Pancreas (tissue), 10 donors: ENCODE data around the gene LPAR3. TPM values are rescaled to one million over a fixed set of nuclear protein-coding genes. Genes with fewer than 3 reads are reported as not detected.

Experiments
- ATAC-seq, 4 donors: fragments of 200-7000 bp; cut with Tn5 transposase; one replicate each; pipeline versions ENCODE4 v1.8.0 to v1.9.1; 2020; ENCODE audit warnings: mild to moderate bottlenecking in 4 of 4, moderate library complexity in 4 of 4
- DNase-seq, 6 donors: peaks; one replicate each; pipeline ENCODE4 v3.0.0-alpha.2; 2020
- FAIRE-seq: peaks from 2 replicates; lab custom pipeline; 2012; peaks lifted over from hg19 to GRCh38; lab: Jason Lieb, UNC
- H3K27ac ChIP-seq, 4 donors: fragments of 200-600 bp; sonication (generic); 1 replicate in 3 of 4; 2 replicates in 1 of 4; pipeline versions ENCODE4 v1.5.0 to v1.8.0; 2020
- H3K27me3 ChIP-seq, 4 donors: fragments of 200-600 bp; one replicate each; pipeline ENCODE4 v1.8.0; 2021
- H3K36me3 ChIP-seq, 3 donors: fragments of 200-600 bp; sonication (generic) in 1 of 3; one replicate each; pipeline versions ENCODE4 v1.5.0 to v1.8.0; 2020 to 2021
- H3K4me1 ChIP-seq, 3 donors: fragments of 200-600 bp; one replicate each; pipeline ENCODE4 v1.8.0; 2021
- H3K4me3 ChIP-seq, 4 donors: fragments of 200-600 bp; sonication (generic) in 2 of 4; one replicate each; pipeline versions ENCODE4 v1.5.0 to v1.8.0; 2020 to 2021
- H3K9me3 ChIP-seq, 4 donors: fragments of 200-600 bp; one replicate each; pipeline ENCODE4 v1.8.0; 2021
- WGBS, 2 donors: extraction: QIAGEN DNeasy Blood & Tissue Kit; methylation state at CpG; one replicate each; pipeline ENCODE4 v1.1.7; 2013; 5-methylcytosine and 5-hydroxymethylcytosine counted together
- intact Hi-C, 3 donors: fragments of 100-400 bp; cut with DNase I; formaldehyde crosslinking; loops; one replicate each; pipeline versions ENCODE4 v1.11.1 to v1.14.2; 2022
- polyA plus RNA-seq, 2 donors: library from polyadenylated mRNA; stranded (reverse); fragments of 200-250 nt; gene quantifications; one replicate each; pipeline ENCODE4 v1.2.3, GENCODE V29; 2013
- total RNA-seq, 6 donors: library from RNA; stranded (reverse); fragmentation: NEBNext Ultra II Directional in 4 of 6; extraction: Animal tissue kit (Norgen Biotek cat#: 25700) in 4 of 6; gene quantifications; one replicate each; pipeline versions ENCODE4 v1.2.1 to v1.2.4, GENCODE V29; 2021 to 2023
- TF ChIP-seq, protein P1 (sequence below), 4 donors: fragments of 200-600 bp; sonication (generic) in 3 of 4; IDR thresholded peaks; one replicate each; pipeline versions ENCODE4 v1.5.0 to v1.8.0; 2021; ENCODE audit warnings: antibody characterized with exemption in 4 of 4
- donor health status: healthy with polysubstance abuse.
- donor health status: DM: no; HTN: no; CAD: no; lungs with moderate emphysema.
- donor health status: DM: no; HTN: no; CAD: no.
- donor health status: control.
- donor health status: control.
- donor health status: Bipolar disorder and iron deficiency.
- donor health status: DM: yes; HTN: yes; CAD: no.
- donor health status: DM: no; HTN: no; CAD: no.
- donor health status: DM: no; HTN: no; CAD: no.
- donor health status: DM: yes; HTN: yes; CAD: no.

The LPAR3 gene
- total and polyA plus RNA-seq, 8 donors = 1.4 to 19.5 (median 11.1) TPM

DNA sequence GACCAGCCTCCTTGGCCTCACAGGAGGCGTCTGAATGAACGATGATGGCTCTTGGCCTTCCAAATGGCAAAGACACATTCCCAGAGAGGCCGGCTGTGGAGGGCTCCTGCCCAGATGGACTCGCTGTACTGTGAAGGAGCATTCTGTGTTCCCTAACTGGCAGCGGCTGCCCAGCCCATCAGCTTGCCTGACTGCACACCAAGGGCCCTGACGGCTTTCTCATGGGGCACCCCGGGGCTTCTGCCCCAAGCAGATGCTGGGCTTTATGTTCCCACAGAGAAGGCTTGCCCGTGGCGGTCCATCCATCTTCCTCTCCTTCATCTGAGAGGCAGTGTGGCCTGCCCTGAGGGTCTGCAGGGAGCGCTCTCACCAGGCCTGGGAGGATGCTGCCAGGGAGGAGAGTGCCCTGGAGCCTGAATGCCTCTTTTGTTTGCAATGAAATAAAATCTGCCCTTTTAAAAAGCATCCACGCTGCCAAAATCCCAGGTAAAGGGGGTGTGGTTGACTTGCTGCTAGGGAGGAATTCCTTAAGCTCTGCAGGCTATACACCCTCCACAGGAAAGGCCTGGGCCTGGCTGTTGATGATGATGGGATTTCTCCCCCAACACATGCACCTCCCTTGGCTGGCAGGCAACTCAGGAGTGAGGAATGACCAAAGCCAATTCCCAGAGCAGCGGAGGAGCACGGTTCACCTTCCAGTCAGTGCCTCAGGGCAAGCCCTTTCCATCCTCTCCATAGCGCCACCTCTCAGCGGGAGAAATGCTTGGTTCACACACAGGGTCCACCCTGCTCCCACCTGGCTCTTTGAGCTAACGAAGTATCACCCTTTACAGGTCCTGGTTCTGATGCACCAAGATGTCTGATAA lies 118.1 kb downstream of the LPAR3 start:
- intact Hi-C loops = loop anchor here in 1 of 3 donors (10.0 kb wide), 1 partner anchor 170 kb away; no protein-coding TSS in a partner anchor
- peaks cover 0 to 6% (median 0%) of the 10 kb centered on the region in 3 donors for H3K4me1 ChIP-seq
- DNase-seq (peak in 1 of 6 donors; percentile 66), FAIRE-seq (no peak), ATAC-seq (no peak)
- no peaks in the 10 kb centered on the region for H3K9me3 ChIP-seq
- no peak overlapping the region for H3K27ac ChIP-seq
- H3K4me3 ChIP-seq = no peak overlapping the region
- TF ChIP-seq, protein P1, sequence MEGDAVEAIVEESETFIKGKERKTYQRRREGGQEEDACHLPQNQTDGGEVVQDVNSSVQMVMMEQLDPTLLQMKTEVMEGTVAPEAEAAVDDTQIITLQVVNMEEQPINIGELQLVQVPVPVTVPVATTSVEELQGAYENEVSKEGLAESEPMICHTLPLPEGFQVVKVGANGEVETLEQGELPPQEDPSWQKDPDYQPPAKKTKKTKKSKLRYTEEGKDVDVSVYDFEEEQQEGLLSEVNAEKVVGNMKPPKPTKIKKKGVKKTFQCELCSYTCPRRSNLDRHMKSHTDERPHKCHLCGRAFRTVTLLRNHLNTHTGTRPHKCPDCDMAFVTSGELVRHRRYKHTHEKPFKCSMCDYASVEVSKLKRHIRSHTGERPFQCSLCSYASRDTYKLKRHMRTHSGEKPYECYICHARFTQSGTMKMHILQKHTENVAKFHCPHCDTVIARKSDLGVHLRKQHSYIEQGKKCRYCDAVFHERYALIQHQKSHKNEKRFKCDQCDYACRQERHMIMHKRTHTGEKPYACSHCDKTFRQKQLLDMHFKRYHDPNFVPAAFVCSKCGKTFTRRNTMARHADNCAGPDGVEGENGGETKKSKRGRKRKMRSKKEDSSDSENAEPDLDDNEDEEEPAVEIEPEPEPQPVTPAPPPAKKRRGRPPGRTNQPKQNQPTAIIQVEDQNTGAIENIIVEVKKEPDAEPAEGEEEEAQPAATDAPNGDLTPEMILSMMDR (IDR thresholded peaks at IDR 0.05) = no peak
- H3K36me3 ChIP-seq = no peaks in the 10 kb centered on the region
- WGBS, 2 donors = 87 to 88% methylated on average over 16 of the region's 16 CpGs
- H3K27me3 ChIP-seq = no peaks in the 10 kb centered on the region

DNA sequence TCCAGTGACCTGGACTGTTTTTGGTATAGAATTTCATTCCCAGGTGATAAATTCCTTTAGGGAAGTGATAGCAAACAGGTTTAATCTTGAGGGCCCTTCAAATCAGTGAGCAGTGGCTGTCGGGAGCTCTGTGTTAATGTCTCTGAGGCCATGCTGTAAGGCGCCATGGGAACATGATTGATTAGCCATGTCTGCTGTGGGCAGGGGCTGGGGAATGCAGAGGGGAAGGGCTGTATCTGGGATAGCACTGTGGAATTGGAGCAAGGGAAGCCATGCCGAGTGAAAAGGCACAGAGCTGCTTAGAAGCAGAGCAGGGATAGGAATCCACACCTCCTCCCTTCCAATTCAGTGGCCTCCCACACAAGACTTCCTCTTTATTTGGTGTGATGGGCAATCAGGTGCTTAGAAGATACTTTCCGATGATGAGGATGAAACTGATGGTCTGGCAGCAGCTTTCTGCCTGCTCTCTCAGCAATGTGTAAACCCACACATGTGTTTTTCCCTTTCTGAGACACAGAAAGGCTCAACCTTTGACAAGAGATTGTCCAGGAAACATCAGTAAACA lies 119.0 kb downstream of the LPAR3 start:
- H3K27ac ChIP-seq = no peak overlapping the region
- peak in 1 of 4 donors; percentile 27 for ATAC-seq
- no peaks in the 10 kb centered on the region for H3K36me3 ChIP-seq
- H3K4me1 ChIP-seq = peaks cover 0 to 6% (median 0%) of the 10 kb centered on the region in 3 donors
- no peaks in the 10 kb centered on the region for H3K27me3 ChIP-seq
- intact Hi-C loops = loop anchor here in 1 of 3 donors (10.0 kb wide), 1 partner anchor 171 kb away; no protein-coding TSS in a partner anchor
- DNase-seq = no peak
- no peak for FAIRE-seq
- TF ChIP-seq, protein P1 (IDR thresholded peaks at IDR 0.05) = no peak
- 59 to 69% methylated on average over 4 of the region's 4 CpGs for WGBS, 2 donors
- no peak overlapping the region for H3K4me3 ChIP-seq
- H3K9me3 ChIP-seq = no peaks in the 10 kb centered on the region

DNA sequence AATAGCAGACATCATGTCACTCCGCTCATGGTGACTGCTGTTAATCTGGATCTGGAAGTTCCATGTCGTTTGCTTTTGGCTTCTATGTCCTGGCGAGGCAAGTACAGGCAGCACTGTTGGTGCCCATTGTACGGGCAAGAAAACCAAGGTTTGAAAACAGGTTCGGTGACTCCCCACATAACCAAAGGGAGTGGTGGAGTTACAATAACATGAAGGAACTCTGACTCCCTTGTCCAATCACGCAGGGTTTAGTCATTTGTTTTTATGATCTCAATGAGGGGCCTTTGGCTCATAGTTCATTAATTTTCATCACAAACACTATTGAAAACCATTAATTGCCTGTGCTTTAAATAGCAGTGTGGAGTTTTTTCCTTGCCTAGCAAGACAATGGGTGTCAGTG lies 119.8 kb downstream of the LPAR3 start:
- Histone ChIP-seq H3K36me3 (no peaks in the 10 kb centered on the region), H3K4me3 (no peak overlapping the region), H3K9me3 (no peaks in the 10 kb centered on the region), H3K27me3 (no peaks in the 10 kb centered on the region), H3K4me1 (peaks cover 0 to 6% (median 0%) of the 10 kb centered on the region in 3 donors), H3K27ac (no peak overlapping the region)
- DNase-seq (no peak), FAIRE-seq (no peak), ATAC-seq (no peak)
- WGBS, 2 donors = 67 to 79% methylated on average over 6 of the region's 6 CpGs
- intact Hi-C loops = loop anchor here in 1 of 3 donors (10.0 kb wide), 1 partner anchor 172 kb away; no protein-coding TSS in a partner anchor
- TF ChIP-seq, protein P1 (IDR thresholded peaks at IDR 0.05) = no peak

DNA sequence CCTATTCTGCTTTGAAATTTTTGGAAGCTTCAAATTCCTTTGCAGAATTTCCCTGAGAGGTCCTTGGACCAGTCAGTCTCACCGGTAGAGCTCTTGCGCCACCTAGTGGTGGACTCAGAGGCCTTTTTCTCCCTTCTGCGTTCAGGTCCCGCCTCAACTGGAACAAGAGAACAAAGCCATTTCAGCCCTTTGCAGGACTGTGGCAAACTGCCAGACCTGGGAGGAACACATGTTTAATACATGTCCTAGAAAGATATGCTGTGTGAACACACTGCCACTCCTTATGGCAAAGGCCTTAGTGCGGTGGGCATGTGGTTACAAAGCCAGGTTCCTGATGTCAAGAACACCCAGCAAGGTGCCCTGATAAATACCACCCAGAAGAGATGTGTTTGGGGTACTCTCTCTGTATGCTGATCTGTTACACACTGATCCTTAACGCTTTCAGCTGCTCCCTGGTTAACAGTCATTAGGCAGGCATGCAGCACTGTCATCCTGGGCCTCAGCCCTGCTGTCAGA lies 120.5 kb downstream of the LPAR3 start:
- ATAC-seq (peak; percentile 92 to 98 (median 95)), FAIRE-seq (peak; percentile 43), DNase-seq (peak; percentile 65 to 88 (median 79))
- Histone ChIP-seq H3K4me1 (peaks cover 0 to 6% (median 0%) of the 10 kb centered on the region in 3 donors), H3K4me3 (no peak overlapping the region), H3K36me3 (no peaks in the 10 kb centered on the region), H3K27ac (no peak overlapping the region), H3K9me3 (no peaks in the 10 kb centered on the region), H3K27me3 (no peaks in the 10 kb centered on the region)
- 8 to 11% methylated on average over 6 of the region's 6 CpGs for WGBS, 2 donors
- TF ChIP-seq, protein P1 (IDR thresholded peaks at IDR 0.05) = peak; percentile 89 to 94 (median 92)
- intact Hi-C loops = loop anchor here in 1 of 3 donors (10.0 kb wide), 1 partner anchor 172 kb away; no protein-coding TSS in a partner anchor
